ENCODE results near the gene RIMS4.

The RIMS4 gene

GRCh38 chr20:44849703-44850102 lies 39.4 kb upstream of the RIMS4 start:
- Histone ChIP-seq H3K9ac (ENCODE audit: low read length) (no peak overlapping the region), H3K27ac (ENCODE audit: low read length) (no peak overlapping the region), H3K9me3 (replicated peaks; ENCODE audit: insufficient read depth, low read length) (no peaks in the 10 kb centered on the region), H3K4me3 (ENCODE audit: low read length) (no peak overlapping the region), H3K36me3 (replicated peaks; ENCODE audit: insufficient read depth, low read length) (no peaks in the 10 kb centered on the region), H3K79me2 (ENCODE audit: low read length) (no peaks in the 10 kb centered on the region), H2AFZ (ENCODE audit: low read length) (no peak overlapping the region), H3F3A (ENCODE audit: insufficient read depth, low read length) (no peaks in the 10 kb centered on the region), H3K9me2 (replicated peaks; ENCODE audit: insufficient read depth, low read length) (no peaks in the 10 kb centered on the region), H3K4me2 (ENCODE audit: low read depth, low read length) (no peak overlapping the region), H4K20me1 (ENCODE audit: insufficient read depth, low read length) (no peaks in the 10 kb centered on the region), H3K27me3 (replicated peaks; ENCODE audit: insufficient read depth, low read length) (no peaks in the 10 kb centered on the region), H3K4me1 (ENCODE audit: low read length) (no peaks in the 10 kb centered on the region)
- no peak for DNase-seq
- TF ChIP-seq CTCF (IDR thresholded peaks at IDR 0.05; ENCODE audit: low read length) (no peak), EZH2phosphoT487 (IDR thresholded peaks at IDR 0.05; ENCODE audit: low read length) (no peak), EZH2 (optimal IDR thresholded peaks at IDR 0.05; ENCODE audit: low read depth, low read length) (no peak)

GRCh38 chr20:44848254-44849015 lies 38.1 kb upstream of the RIMS4 start:
- Histone ChIP-seq H3K79me2 (ENCODE audit: low read length) (no peaks in the 10 kb centered on the region), H3K27ac (ENCODE audit: low read length) (no peak overlapping the region), H3K36me3 (replicated peaks; ENCODE audit: insufficient read depth, low read length) (no peaks in the 10 kb centered on the region), H3K9ac (ENCODE audit: low read length) (no peak overlapping the region), H3K4me1 (ENCODE audit: low read length) (no peaks in the 10 kb centered on the region), H3K27me3 (replicated peaks; ENCODE audit: insufficient read depth, low read length) (no peaks in the 10 kb centered on the region), H3K9me2 (replicated peaks; ENCODE audit: insufficient read depth, low read length) (no peaks in the 10 kb centered on the region), H3F3A (ENCODE audit: insufficient read depth, low read length) (no peaks in the 10 kb centered on the region), H2AFZ (ENCODE audit: low read length) (no peak overlapping the region), H3K4me3 (ENCODE audit: low read length) (no peak overlapping the region), H3K4me2 (ENCODE audit: low read depth, low read length) (no peak overlapping the region), H3K9me3 (replicated peaks; ENCODE audit: insufficient read depth, low read length) (no peaks in the 10 kb centered on the region), H4K20me1 (ENCODE audit: insufficient read depth, low read length) (no peaks in the 10 kb centered on the region)
- TF ChIP-seq CTCF (IDR thresholded peaks at IDR 0.05; ENCODE audit: low read length): no peak
- no peak for DNase-seq

GRCh38 chr20:44843876-44844275 lies 33.5 kb upstream of the RIMS4 start:
- no peak overlapping the region for H3K27ac ChIP-seq (ENCODE audit: low read length)
- H3K9me2 ChIP-seq (replicated peaks; ENCODE audit: insufficient read depth, low read length): no peaks in the 10 kb centered on the region
- H3K79me2 ChIP-seq (ENCODE audit: low read length): no peaks in the 10 kb centered on the region
- H3K27me3 ChIP-seq (replicated peaks; ENCODE audit: insufficient read depth, low read length): no peaks in the 10 kb centered on the region
- H3K4me2 ChIP-seq (ENCODE audit: low read depth, low read length): no peak overlapping the region
- no peak overlapping the region for H3K9ac ChIP-seq (ENCODE audit: low read length)
- no peak overlapping the region for H3K4me3 ChIP-seq (ENCODE audit: low read length)
- H2AFZ ChIP-seq (ENCODE audit: low read length): no peak overlapping the region
- no peaks in the 10 kb centered on the region for H3K9me3 ChIP-seq (replicated peaks; ENCODE audit: insufficient read depth, low read length)
- H3F3A ChIP-seq (ENCODE audit: insufficient read depth, low read length): no peaks in the 10 kb centered on the region
- no peaks in the 10 kb centered on the region for H3K4me1 ChIP-seq (ENCODE audit: low read length)
- TF ChIP-seq EZH2 (optimal IDR thresholded peaks at IDR 0.05; ENCODE audit: low read depth, low read length) (no peak), CTCF (IDR thresholded peaks at IDR 0.05; ENCODE audit: low read length) (no peak), EZH2phosphoT487 (IDR thresholded peaks at IDR 0.05; ENCODE audit: low read length) (no peak)
- H3K36me3 ChIP-seq (replicated peaks; ENCODE audit: insufficient read depth, low read length): no peaks in the 10 kb centered on the region
- no peaks in the 10 kb centered on the region for H4K20me1 ChIP-seq (ENCODE audit: insufficient read depth, low read length)
- no peak for DNase-seq

Measured in MM.1S (cell line).